Astrocyte (in vitro differentiated cells and primary cell): ENCODE measurements around the gene METTL23. TPM values are rescaled to one million over a fixed set of nuclear protein-coding genes. Genes with fewer than 3 reads are reported as not detected.

ENCODE experiments used
- DNase-seq: peaks from one replicate; pipeline ENCODE4 v3.0.0-alpha.2; 2010; ENCODE audit warnings: low read depth
- FAIRE-seq: peaks from 2 replicates; lab custom pipeline; 2011; peaks lifted over from hg19 to GRCh38; lab: Jason Lieb, UNC
- H2AFZ ChIP-seq: 2 replicates; pipeline ENCODE4 v1.6.0; 2012; ENCODE audit warnings: low read depth, low read length, inconsistent platforms
- H3K27ac ChIP-seq: 2 replicates; pipeline ENCODE4 v1.5.1; 2011; ENCODE audit warnings: low read depth, low read length, inconsistent platforms
- H3K27me3 ChIP-seq: 2 replicates; pipeline ENCODE4 v1.6.0; 2011; ENCODE audit warnings: low read length, inconsistent platforms; ENCODE audit not compliant: insufficient read depth
- H3K36me3 ChIP-seq: 2 replicates; pipeline ENCODE4 v1.5.1; 2011; ENCODE audit warnings: low read length, inconsistent platforms; ENCODE audit not compliant: insufficient read depth
- H3K4me1 ChIP-seq: 2 replicates; pipeline ENCODE4 v1.5.1; 2011; ENCODE audit warnings: low read length, inconsistent platforms; ENCODE audit not compliant: insufficient read depth
- H3K4me2 ChIP-seq: 2 replicates; pipeline ENCODE4 v1.6.0; 2012; ENCODE audit warnings: low read length, inconsistent platforms
- H3K4me3 ChIP-seq: 2 replicates; pipeline ENCODE4 v1.5.1; 2011; ENCODE audit warnings: low read depth, mild to moderate bottlenecking, low read length, inconsistent platforms; ENCODE audit not compliant: insufficient read depth
- H3K79me2 ChIP-seq: 2 replicates; pipeline ENCODE4 v1.6.0; 2012; ENCODE audit warnings: mild to moderate bottlenecking, low read length, inconsistent platforms; ENCODE audit not compliant: insufficient read depth
- H3K9ac ChIP-seq: 2 replicates; pipeline ENCODE4 v1.6.0; 2012; ENCODE audit warnings: mild to moderate bottlenecking, low read length, inconsistent platforms
- H3K9me3 ChIP-seq: 2 replicates; pipeline ENCODE4 v1.5.1; 2012; ENCODE audit warnings: low read depth, mild to moderate bottlenecking, low read length, inconsistent platforms; ENCODE audit not compliant: insufficient read depth
- H4K20me1 ChIP-seq: 2 replicates; pipeline ENCODE4 v1.6.0; 2012; ENCODE audit warnings: low read length, inconsistent platforms; ENCODE audit not compliant: insufficient read depth
- H3K27ac Mint-ChIP-seq: one replicate; pipeline ENCODE4 v1.8.0; 2021; ENCODE audit warnings: mild to moderate bottlenecking, mixed read lengths; ENCODE audit not compliant: unreplicated experiment
- H3K27me3 Mint-ChIP-seq: one replicate; pipeline ENCODE4 v1.8.0; 2021; ENCODE audit warnings: low read depth, mixed read lengths; ENCODE audit not compliant: unreplicated experiment
- H3K36me3 Mint-ChIP-seq: one replicate; pipeline ENCODE4 v1.8.0; 2021; ENCODE audit warnings: low read depth, mixed read lengths; ENCODE audit not compliant: unreplicated experiment
- H3K4me1 Mint-ChIP-seq: one replicate; pipeline ENCODE4 v1.8.0; 2021; ENCODE audit warnings: low read depth, mixed read lengths; ENCODE audit not compliant: unreplicated experiment
- H3K4me3 Mint-ChIP-seq: one replicate; pipeline ENCODE4 v1.8.0; 2021; ENCODE audit warnings: mild to moderate bottlenecking, moderate library complexity, mixed read lengths; ENCODE audit not compliant: unreplicated experiment
- H3K9me3 Mint-ChIP-seq: one replicate; pipeline ENCODE4 v1.8.0; 2021; ENCODE audit warnings: mild to moderate bottlenecking, mixed read lengths; ENCODE audit not compliant: unreplicated experiment
- CTCF ChIP-seq: IDR thresholded peaks from 2 replicates; pipeline ENCODE4 v1.5.1; 2011; ENCODE audit warnings: low read depth, mild to moderate bottlenecking, inconsistent platforms, low read length, moderate library complexity; ENCODE audit not compliant: insufficient read depth
- EZH2 ChIP-seq: IDR thresholded peaks from 2 replicates; pipeline ENCODE4 v1.6.1; 2012; ENCODE audit warnings: mild to moderate bottlenecking, low read length, inconsistent platforms; ENCODE audit not compliant: insufficient read depth
- total RNA-seq: library from RNA; stranded (reverse); gene quantifications from 2 replicates; pipeline ENCODE4 v1.2.1, GENCODE V29; 2021

METTL23 gene
- total RNA-seq, 1 donor from 2014 or later: 24.3 TPM

- Mint-ChIP-seq H3K27ac (peak overlapping the region; percentile 78), H3K4me1 (peaks cover 52% of the 10 kb centered on the region), H3K9me3 (no peaks in the 10 kb centered on the region), H3K36me3 (peaks cover 2% of the 10 kb centered on the region), H3K4me3 (peak overlapping the region; percentile 52), H3K27me3 (no peaks in the 10 kb centered on the region)
- Histone ChIP-seq H3K36me3 (no peaks in the 10 kb centered on the region), H3K4me1 (peaks cover 40% of the 10 kb centered on the region), H3K9me3 (no peaks in the 10 kb centered on the region), H3K9ac (peak overlapping the region; percentile 84), H3K79me2 (peaks cover 98% of the 10 kb centered on the region), H3K4me2 (peak overlapping the region; percentile 87), H3K4me3 (peak overlapping the region; percentile 26), H3K27me3 (no peaks in the 10 kb centered on the region), H3K27ac (peak overlapping the region; percentile 80), H2AFZ (peak overlapping the region; percentile 38), H4K20me1 (peaks cover 75% of the 10 kb centered on the region)
- FAIRE-seq: no peak
- DNase-seq: peak; percentile 91
- TF ChIP-seq CTCF (no peak), EZH2 (no peak)
These were observed 25.8 kb upstream of the METTL23 start for GRCh38 chr17:76700617-76701470.

- no peaks in the 10 kb centered on the region for H3K9me3 Mint-ChIP-seq
- DNase-seq (no peak), FAIRE-seq (no peak)
- Histone ChIP-seq H3K79me2 (peaks cover 98% of the 10 kb centered on the region), H3K27ac (peak overlapping the region; percentile 80), H3K4me1 (peaks cover 39% of the 10 kb centered on the region), H3K36me3 (no peaks in the 10 kb centered on the region), H3K4me3 (peak overlapping the region; percentile 26), H2AFZ (no peak overlapping the region), H4K20me1 (peaks cover 80% of the 10 kb centered on the region), H3K27me3 (no peaks in the 10 kb centered on the region), H3K9me3 (no peaks in the 10 kb centered on the region), H3K4me2 (peak overlapping the region; percentile 87), H3K9ac (peak overlapping the region; percentile 84)
- TF ChIP-seq CTCF (no peak), EZH2 (no peak)
- H3K27ac Mint-ChIP-seq: peak overlapping the region; percentile 78
- H3K4me3 Mint-ChIP-seq: peak overlapping the region; percentile 52
- H3K36me3 Mint-ChIP-seq: peaks cover 2% of the 10 kb centered on the region
- H3K4me1 Mint-ChIP-seq: peaks cover 51% of the 10 kb centered on the region
- H3K27me3 Mint-ChIP-seq: no peaks in the 10 kb centered on the region
These were observed 25.1 kb upstream of the METTL23 start for GRCh38 chr17:76701471-76701967.
